KMS-11 (cell line): ENCODE measurements around the gene MSMP.

Experiments
- H2AFZ ChIP-seq: fragments of 200-600 bp; sonication (generic); 2 replicates; pipeline ENCODE4 v1.6.1; 2016; ENCODE audit warnings: antibody characterized with exemption, mixed run types, low read depth
- H3K27ac ChIP-seq: fragments of 200-600 bp; sonication (generic); 2 replicates; pipeline ENCODE4 v1.6.1; 2016; ENCODE audit warnings: mild to moderate bottlenecking, mixed run types
- H3K27me3 ChIP-seq: fragments of 200-600 bp; sonication (generic); 2 replicates; pipeline ENCODE4 v1.6.1; 2017; ENCODE audit warnings: mild to moderate bottlenecking, low read depth, mixed run types, moderate library complexity; ENCODE audit not compliant: insufficient read depth
- H3K36me3 ChIP-seq: fragments of 200-600 bp; sonication (generic); 2 replicates; pipeline ENCODE4 v1.6.1; 2017; ENCODE audit warnings: mild to moderate bottlenecking, mixed run types; ENCODE audit not compliant: insufficient read depth
- H3K4me1 ChIP-seq: fragments of 200-600 bp; sonication (generic); 2 replicates; pipeline ENCODE4 v1.6.1; 2016; ENCODE audit warnings: mild to moderate bottlenecking, low read depth, mixed run types; ENCODE audit not compliant: poor library complexity, severe bottlenecking
- H3K4me2 ChIP-seq: fragments of 200-600 bp; sonication (generic); 2 replicates; pipeline ENCODE4 v1.7.0; 2016; ENCODE audit warnings: mild to moderate bottlenecking, mixed run types
- H3K4me3 ChIP-seq: fragments of 200-600 bp; sonication (generic); IDR thresholded peaks from 2 replicates; pipeline ENCODE4 v1.6.1; 2017; ENCODE audit warnings: low read depth, low read length, mixed read lengths; ENCODE audit not compliant: insufficient read depth
- H3K79me2 ChIP-seq: fragments of 200-600 bp; sonication (generic); 2 replicates; pipeline ENCODE4 v1.6.1; 2016; ENCODE audit warnings: low read depth, mixed run types; ENCODE audit not compliant: insufficient read depth
- H3K9ac ChIP-seq: fragments of 200-600 bp; sonication (generic); 2 replicates; pipeline ENCODE4 v1.6.1; 2016; ENCODE audit warnings: mild to moderate bottlenecking, mixed run types
- H4K20me1 ChIP-seq: fragments of 200-600 bp; sonication (generic); 2 replicates; pipeline ENCODE4 v1.6.1; 2016; ENCODE audit warnings: mild to moderate bottlenecking, mixed run types; ENCODE audit not compliant: insufficient read depth
- TF ChIP-seq, protein P1 (sequence below): fragments of 200-600 bp; sonication (generic); conservative IDR thresholded peaks from 2 replicates; pipeline ENCODE4 v1.6.1; 2017; ENCODE audit warnings: low read depth, mild to moderate bottlenecking, antibody characterized with exemption, low read length, moderate library complexity, mixed read lengths

MSMP gene

DNA sequence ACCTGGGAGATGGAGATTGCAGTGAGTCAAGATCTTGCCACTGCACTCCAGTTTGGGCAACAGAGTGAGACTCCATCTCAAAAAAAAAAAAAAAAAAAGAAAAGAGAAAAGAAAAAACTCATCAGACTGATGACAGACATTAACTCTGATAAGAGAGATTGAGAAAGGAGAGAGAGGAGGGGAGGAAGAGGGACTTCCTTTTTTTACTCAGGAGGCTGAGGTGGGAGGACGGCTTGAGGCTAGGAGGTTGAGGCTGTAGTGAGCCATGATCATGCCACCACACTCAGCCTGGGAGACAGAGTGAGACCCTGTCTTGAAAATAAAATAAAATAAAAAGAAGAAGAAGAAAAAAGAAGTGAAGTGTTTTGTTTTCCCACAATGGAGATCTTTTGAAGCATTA lies 9.7 kb upstream of the MSMP start:
- Histone ChIP-seq H3K4me1 (peaks cover 3% of the 10 kb centered on the region), H3K27me3 (no peaks in the 10 kb centered on the region), H3K4me3 (no peak overlapping the region), H3K79me2 (peaks cover 35% of the 10 kb centered on the region; the same call in 1 of the 2 replicates), H4K20me1 (no peaks in the 10 kb centered on the region), H3K27ac (no peak overlapping the region), H3K9ac (no peak overlapping the region), H3K4me2 (no peak overlapping the region), H3K36me3 (no peaks in the 10 kb centered on the region), H2AFZ (no peak overlapping the region)
- TF ChIP-seq, protein P1, sequence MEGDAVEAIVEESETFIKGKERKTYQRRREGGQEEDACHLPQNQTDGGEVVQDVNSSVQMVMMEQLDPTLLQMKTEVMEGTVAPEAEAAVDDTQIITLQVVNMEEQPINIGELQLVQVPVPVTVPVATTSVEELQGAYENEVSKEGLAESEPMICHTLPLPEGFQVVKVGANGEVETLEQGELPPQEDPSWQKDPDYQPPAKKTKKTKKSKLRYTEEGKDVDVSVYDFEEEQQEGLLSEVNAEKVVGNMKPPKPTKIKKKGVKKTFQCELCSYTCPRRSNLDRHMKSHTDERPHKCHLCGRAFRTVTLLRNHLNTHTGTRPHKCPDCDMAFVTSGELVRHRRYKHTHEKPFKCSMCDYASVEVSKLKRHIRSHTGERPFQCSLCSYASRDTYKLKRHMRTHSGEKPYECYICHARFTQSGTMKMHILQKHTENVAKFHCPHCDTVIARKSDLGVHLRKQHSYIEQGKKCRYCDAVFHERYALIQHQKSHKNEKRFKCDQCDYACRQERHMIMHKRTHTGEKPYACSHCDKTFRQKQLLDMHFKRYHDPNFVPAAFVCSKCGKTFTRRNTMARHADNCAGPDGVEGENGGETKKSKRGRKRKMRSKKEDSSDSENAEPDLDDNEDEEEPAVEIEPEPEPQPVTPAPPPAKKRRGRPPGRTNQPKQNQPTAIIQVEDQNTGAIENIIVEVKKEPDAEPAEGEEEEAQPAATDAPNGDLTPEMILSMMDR: no peak

DNA sequence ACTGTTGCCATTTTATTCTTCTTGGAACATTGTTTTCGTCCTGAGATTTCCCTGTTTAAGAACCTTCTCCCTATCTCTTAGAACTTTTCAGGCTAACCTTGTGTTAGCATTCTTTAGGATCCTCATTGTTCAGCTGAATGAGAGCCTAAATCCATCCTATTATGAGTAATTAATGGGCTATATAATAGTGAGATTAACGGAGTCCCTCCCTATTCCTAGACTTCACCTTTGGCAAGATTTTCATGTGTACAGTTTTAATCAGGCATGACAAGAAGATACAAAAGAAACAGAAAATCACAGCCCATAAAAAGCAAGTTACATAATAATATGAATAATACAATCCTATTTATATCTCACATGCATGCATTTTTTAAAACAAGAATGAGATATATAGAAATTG lies 9.1 kb upstream of the MSMP start:
- H3K36me3 ChIP-seq: no peaks in the 10 kb centered on the region
- no peak overlapping the region for H3K27ac ChIP-seq
- no peaks in the 10 kb centered on the region for H3K27me3 ChIP-seq
- no peak overlapping the region for H2AFZ ChIP-seq
- H3K9ac ChIP-seq: no peak overlapping the region
- H3K4me2 ChIP-seq: no peak overlapping the region
- TF ChIP-seq, protein P1: no peak
- no peak overlapping the region for H3K4me3 ChIP-seq
- H4K20me1 ChIP-seq: no peaks in the 10 kb centered on the region
- H3K4me1 ChIP-seq: peaks cover 10% of the 10 kb centered on the region
- H3K79me2 ChIP-seq: peaks cover 41% of the 10 kb centered on the region; the same call in 1 of the 2 replicates

DNA sequence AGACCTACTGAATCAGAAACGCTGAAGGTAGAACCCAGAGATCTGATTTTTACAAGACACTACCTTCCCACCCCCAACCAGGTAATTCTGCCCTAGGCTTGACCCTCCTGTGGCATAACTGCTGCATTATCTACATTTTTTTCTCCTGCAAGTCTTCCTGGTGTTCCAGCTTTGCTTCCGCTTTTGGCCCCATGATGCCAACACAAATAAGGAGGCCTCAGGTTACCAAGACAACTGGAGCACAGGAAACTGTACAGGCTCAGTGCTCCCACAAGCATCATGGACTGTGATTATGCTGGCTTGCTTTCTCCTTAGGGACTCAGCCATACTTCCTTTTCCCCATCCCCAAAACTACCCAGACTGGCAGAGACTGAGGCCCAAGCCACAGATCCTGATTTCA lies 6.6 kb upstream of the MSMP start:
- Histone ChIP-seq H2AFZ (no peak overlapping the region), H3K4me1 (peaks cover 16% of the 10 kb centered on the region), H4K20me1 (no peaks in the 10 kb centered on the region), H3K4me2 (no peak overlapping the region), H3K36me3 (no peaks in the 10 kb centered on the region), H3K27me3 (no peaks in the 10 kb centered on the region), H3K4me3 (no peak overlapping the region), H3K9ac (no peak overlapping the region), H3K27ac (no peak overlapping the region), H3K79me2 (peaks cover 44% of the 10 kb centered on the region; the same call in 1 of the 2 replicates)
- TF ChIP-seq, protein P1: no peak

DNA sequence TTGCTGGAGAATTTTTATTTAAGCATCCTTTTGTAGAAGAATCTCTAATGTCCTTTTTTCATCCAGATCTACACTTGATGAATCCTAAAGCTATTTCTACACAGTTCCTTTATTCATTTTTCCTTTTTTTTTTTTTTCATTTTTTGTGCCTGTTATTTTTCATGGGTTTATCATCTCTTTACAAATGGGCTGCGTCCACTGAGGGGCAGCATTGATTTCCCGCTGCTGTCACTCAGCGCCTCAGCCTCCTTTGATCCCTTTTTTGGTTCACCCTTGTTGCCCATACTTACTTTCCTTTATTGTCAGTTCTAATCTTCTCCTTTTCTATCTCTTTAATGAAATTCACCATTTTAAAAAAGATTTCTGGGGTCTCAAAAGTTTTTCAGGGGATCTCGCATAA lies 5.7 kb upstream of the MSMP start:
- no peak overlapping the region for H3K4me2 ChIP-seq
- H3K79me2 ChIP-seq: peaks cover 44% of the 10 kb centered on the region; the same call in 1 of the 2 replicates

More for the DNA sequence above, 5.7 kb upstream of the MSMP start:
- no peaks in the 10 kb centered on the region for H3K27me3 ChIP-seq
- no peak overlapping the region for H3K4me3 ChIP-seq
- no peak overlapping the region for H3K9ac ChIP-seq
- H3K27ac ChIP-seq: no peak overlapping the region
- no peak overlapping the region for H2AFZ ChIP-seq
- no peaks in the 10 kb centered on the region for H3K36me3 ChIP-seq
- peaks cover 16% of the 10 kb centered on the region for H3K4me1 ChIP-seq
- no peaks in the 10 kb centered on the region for H4K20me1 ChIP-seq
- TF ChIP-seq, protein P1: no peak
